ENCODE measurements around the gene CASP1.

Gene CASP1

DNA sequence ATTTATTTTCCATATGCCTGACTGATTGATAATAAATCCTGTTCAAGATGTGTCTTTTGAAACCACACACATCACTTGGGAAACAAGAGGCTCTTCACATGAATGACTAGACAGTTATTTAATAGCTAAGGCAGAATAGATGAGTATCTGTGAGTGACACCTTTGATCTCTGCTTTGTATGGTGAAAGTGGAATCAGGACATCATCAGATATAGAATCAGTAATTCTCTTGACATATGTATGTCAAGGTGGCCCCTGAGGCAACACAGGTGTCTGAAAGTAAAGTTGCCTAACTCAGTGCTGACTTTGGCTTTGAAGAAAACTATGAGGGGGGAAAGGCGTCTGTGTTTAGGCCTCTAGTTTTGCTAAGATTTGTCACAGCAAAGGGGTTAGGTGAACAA is 55.1 kb downstream of the CASP1 start:
- no peak for DNase-seq

Data from activated T-cell treated with anti-CD3 and anti-CD28 coated beads, Interleukin-2, amount 50 U/mL, for 1 hour (primary cell).